SU-DHL-6 (cell line): Measurements from ENCODE around the gene ZNF664.

ENCODE experiments used
- EZH2phosphoT487 ChIP-seq: fragments of 200-600 bp; sonication (generic), shearing (Covaris generic); conservative IDR thresholded peaks from 2 replicates; pipeline ENCODE4 v1.6.1; 2018; ENCODE audit warnings: mild to moderate bottlenecking, antibody characterized with exemption, low read length, moderate library complexity, mixed read lengths
- TF ChIP-seq, protein P1 (sequence below): fragments of 200-600 bp; sonication (generic); IDR thresholded peaks from one replicate; pipeline ENCODE4 v1.5.1; 2017; ENCODE audit warnings: antibody characterized with exemption, mild to moderate bottlenecking, low read length, moderate library complexity; ENCODE audit not compliant: insufficient read depth, poor library complexity, severe bottlenecking

GRCh38 chr12:124036171-124036598 lies 63.2 kb downstream of the ZNF664 start:
- TF ChIP-seq, protein P1, sequence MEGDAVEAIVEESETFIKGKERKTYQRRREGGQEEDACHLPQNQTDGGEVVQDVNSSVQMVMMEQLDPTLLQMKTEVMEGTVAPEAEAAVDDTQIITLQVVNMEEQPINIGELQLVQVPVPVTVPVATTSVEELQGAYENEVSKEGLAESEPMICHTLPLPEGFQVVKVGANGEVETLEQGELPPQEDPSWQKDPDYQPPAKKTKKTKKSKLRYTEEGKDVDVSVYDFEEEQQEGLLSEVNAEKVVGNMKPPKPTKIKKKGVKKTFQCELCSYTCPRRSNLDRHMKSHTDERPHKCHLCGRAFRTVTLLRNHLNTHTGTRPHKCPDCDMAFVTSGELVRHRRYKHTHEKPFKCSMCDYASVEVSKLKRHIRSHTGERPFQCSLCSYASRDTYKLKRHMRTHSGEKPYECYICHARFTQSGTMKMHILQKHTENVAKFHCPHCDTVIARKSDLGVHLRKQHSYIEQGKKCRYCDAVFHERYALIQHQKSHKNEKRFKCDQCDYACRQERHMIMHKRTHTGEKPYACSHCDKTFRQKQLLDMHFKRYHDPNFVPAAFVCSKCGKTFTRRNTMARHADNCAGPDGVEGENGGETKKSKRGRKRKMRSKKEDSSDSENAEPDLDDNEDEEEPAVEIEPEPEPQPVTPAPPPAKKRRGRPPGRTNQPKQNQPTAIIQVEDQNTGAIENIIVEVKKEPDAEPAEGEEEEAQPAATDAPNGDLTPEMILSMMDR: no peak
- no peak for TF ChIP-seq EZH2phosphoT487
